ENCODE measurements around the gene ECEL1. TPM values are rescaled to one million over a fixed set of nuclear protein-coding genes. Genes with fewer than 3 reads are reported as not detected.
"Not testable (repeated sequence)": the region's sequence is repeated elsewhere in the genome, so short reads cannot be mapped to it uniquely, and the experiment has no call there.

Gene ECEL1
- total RNA-seq, 2 donors from 2014 or later, result not detected

GRCh38 chr2:232434563-232435374 lies 52.9 kb downstream of the ECEL1 start:
- DNase-seq (ENCODE audit: low spot score in 2 of 2), result no peak
- ATAC-seq, result no peak
- Mint-ChIP-seq H3K27ac (peak overlapping the region; percentile 20 to 33), H3K9me3 (no peaks in the 10 kb centered on the region), H3K36me3 (no peaks in the 10 kb centered on the region)

GRCh38 chr2:232434091-232434490 lies 53.5 kb downstream of the ECEL1 start:
- Mint-ChIP-seq H3K36me3 (no peaks in the 10 kb centered on the region), H3K9me3 (no peaks in the 10 kb centered on the region), H3K27ac (no peak overlapping the region)
- ATAC-seq, result no peak
- DNase-seq (ENCODE audit: low spot score in 2 of 2), result no peak

- DNase-seq (ENCODE audit: low spot score in 2 of 2); H3K9me3 Mint-ChIP-seq; H3K36me3 Mint-ChIP-seq; H3K27ac Mint-ChIP-seq; ATAC-seq: not testable (repeated sequence)
Observed at GRCh38 chr2:232433622-232434021, 54.0 kb downstream of the ECEL1 start.

GRCh38 chr2:232432598-232433184 lies 54.9 kb downstream of the ECEL1 start:
- ATAC-seq (peak; percentile 53 to 66), DNase-seq (ENCODE audit: low spot score in 2 of 2) (no peak)
- Mint-ChIP-seq H3K27ac (no peak overlapping the region), H3K36me3 (no peaks in the 10 kb centered on the region), H3K9me3 (no peaks in the 10 kb centered on the region)

DNA sequence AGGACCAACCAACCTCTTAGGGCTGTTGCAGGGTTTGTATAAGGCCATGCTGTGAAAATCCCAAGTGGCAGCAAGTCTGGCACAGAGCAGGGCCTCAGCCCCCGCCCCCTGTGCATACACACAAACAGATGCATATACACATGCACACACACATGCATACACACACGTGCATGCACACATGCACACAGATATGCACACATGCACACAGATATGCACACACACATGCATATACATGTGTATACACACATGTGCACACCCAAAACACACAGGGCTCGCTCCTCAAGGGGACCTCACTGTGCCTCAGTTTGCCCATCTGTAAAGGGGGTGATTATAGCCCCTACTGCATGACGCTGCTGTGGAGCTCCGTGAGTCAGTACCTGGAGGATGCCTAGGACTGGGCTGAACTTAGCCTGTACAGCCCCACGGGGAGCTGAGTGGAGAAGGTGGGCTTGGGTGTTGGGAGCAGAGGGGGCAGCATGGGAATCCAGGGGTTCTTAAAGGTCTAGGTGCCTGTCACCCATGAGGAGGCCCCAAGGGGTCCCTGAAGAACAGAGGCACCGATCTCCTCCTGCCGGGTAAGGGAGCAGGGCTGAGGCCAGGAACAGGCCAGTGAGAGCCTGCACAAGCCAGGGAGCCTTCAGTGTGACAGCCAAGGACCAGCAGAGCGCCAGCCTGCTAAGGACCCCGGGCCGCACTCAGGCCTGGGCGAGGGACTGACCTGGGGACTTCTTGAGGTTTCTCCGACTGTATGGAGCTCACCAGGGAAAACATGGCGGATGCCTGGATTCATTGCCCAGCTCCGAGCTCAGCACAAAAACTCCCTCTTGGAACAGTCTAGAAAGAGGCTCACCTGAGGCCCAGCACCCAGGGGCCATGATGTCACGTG lies 55.7 kb downstream of the ECEL1 start:
- Mint-ChIP-seq H3K9me3 (no peaks in the 10 kb centered on the region), H3K27ac (no peak overlapping the region), H3K36me3 (no peaks in the 10 kb centered on the region)
- DNase-seq (ENCODE audit: low spot score in 2 of 2) (no peak), ATAC-seq (no peak)

Other genes with a start within 250 kb of the ECEL1 start
- under 1 TPM; 0.16 to 0.53 TPM for gene ALPP, start 109.1 kb downstream of the ECEL1 start, total RNA-seq
- gene ALPG, start 81.0 kb downstream of the ECEL1 start, total RNA-seq, result not detected
- not detected for gene ALPI, start 31.7 kb downstream of the ECEL1 start, total RNA-seq
- gene PRSS56, start 32.6 kb upstream of the ECEL1 start, total RNA-seq, result not detected
- gene CHRND, start 38.3 kb upstream of the ECEL1 start, total RNA-seq, result not detected
- gene CHRNG, start 51.9 kb upstream of the ECEL1 start, total RNA-seq, result not detected
- gene TIGD1, start 62.7 kb upstream of the ECEL1 start, total RNA-seq, result 1 to 10 TPM; 6.8 to 7.3 TPM
- gene EIF4E2, start 62.9 kb upstream of the ECEL1 start, total RNA-seq, result 10 to 100 TPM; 54.0 to 62.0 TPM
- 1 to 10 TPM in 1 of 2 donors, under 1 TPM in 1; 0.29 to 2.4 TPM for gene EFHD1, start 145.8 kb upstream of the ECEL1 start, total RNA-seq
- gene GIGYF2, start 209.5 kb upstream of the ECEL1 start, total RNA-seq, result 10 to 100 TPM; 63.4 to 64.7 TPM